Measurements from ENCODE around the gene B4GALT7. TPM values are rescaled to one million over a fixed set of nuclear protein-coding genes. Genes with fewer than 3 reads are reported as not detected.

Gene B4GALT7
- total RNA-seq, 1 experiment from 2014 or later: 22.3 TPM

DNA sequence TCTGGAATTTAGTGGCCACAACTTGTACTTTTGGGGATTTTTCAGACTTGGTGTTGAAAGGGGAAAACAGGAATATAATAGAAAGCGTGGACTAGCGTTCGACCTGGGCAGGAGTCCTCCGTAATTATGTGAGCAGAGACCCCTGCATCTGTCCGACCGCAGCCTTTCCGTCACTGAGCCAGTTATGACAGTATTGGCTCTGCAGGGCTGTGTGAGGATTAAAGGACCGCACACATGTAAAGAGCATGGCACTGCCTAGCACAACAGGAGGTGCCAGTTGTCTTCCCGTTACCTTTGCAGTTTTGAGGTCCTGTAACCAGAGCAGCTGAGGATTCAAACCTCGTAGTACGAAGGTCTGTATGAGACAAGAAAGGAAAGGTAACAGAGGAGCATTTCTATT lies 1.2 kb downstream of the B4GALT7 start:
- Histone ChIP-seq H3K4me1 (0 out of 2 replicates have a peak, but pooled peaks cover 4% of the 10 kb centered on the region), H3K36me3 (peaks cover 5% of the 10 kb centered on the region; the same call in 1 of the 2 replicates), H3K4me3 (no peak overlapping the region), H3K9me3 (replicated peaks) (no peaks in the 10 kb centered on the region), H3K27me3 (no peaks in the 10 kb centered on the region), H3K27ac (no peak overlapping the region)
- DNase-seq: no peak

- Histone ChIP-seq H3K4me3 (no peak overlapping the region), H3K27me3 (no peaks in the 10 kb centered on the region), H3K36me3 (no peaks in the 10 kb centered on the region), H3K4me1 (0 out of 2 replicates have a peak, but pooled peaks cover 4% of the 10 kb centered on the region), H3K27ac (no peak overlapping the region), H3K9me3 (replicated peaks) (no peaks in the 10 kb centered on the region)
- DNase-seq: peak in 1 of 2 experiments; percentile 26
Observed at GRCh38 chr5:177601577-177602457, 1.9 kb downstream of the B4GALT7 start.

DNA sequence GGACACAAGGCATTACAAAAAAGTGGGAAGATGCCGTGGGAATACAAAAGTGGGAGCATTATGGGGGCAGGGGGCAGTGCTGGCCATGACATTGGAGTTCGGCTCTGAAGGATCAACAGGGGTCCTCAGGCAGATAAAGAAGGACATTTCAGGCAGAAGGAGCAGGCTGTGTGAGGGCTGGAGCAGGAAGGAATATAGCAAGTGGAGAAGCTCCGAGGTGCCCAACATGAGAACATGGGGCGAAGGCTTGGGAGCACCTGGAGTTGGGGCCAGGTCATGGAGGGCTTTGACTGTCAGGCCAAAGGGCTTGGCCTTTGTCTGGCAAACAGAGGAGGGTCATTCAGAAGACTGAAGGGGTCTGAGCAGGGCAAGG lies 2.5 kb downstream of the B4GALT7 start:
- DNase-seq: no peak
- Histone ChIP-seq H3K27ac (no peak overlapping the region), H3K27me3 (no peaks in the 10 kb centered on the region), H3K9me3 (replicated peaks) (no peaks in the 10 kb centered on the region), H3K4me3 (no peak overlapping the region), H3K36me3 (no peaks in the 10 kb centered on the region), H3K4me1 (0 out of 2 replicates have a peak, but pooled peaks cover 4% of the 10 kb centered on the region)

DNA sequence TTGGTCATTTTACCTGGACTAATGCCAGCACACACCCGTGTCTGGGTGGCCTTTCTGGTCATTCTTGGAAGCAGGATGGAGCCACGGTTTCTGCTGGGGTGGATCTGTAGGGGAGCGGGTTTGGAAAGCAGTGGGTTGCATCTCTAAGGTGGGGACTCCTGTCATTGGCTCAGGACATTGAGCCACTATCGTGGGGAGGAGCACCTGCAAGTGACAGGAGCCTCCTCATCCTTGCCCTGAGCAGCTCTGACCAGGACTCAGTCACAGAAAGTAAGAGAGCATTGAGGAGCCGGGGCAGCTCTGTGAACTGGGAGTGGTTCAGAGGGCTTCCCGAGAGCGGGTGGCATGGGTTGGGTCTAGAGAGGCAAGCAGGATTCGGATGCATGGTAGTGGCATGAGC lies 3.7 kb downstream of the B4GALT7 start:
- H3K9me3 ChIP-seq (replicated peaks): no peaks in the 10 kb centered on the region
- no peak overlapping the region for H3K27ac ChIP-seq
- no peaks in the 10 kb centered on the region for H3K27me3 ChIP-seq
- 0 out of 2 replicates have a peak, but pooled peaks cover 7% of the 10 kb centered on the region for H3K4me1 ChIP-seq
- no peak overlapping the region for H3K4me3 ChIP-seq
- no peaks in the 10 kb centered on the region for H3K36me3 ChIP-seq
- DNase-seq: no peak

GRCh38 chr5:177604116-177604521 lies 4.2 kb downstream of the B4GALT7 start:
- Histone ChIP-seq H3K27me3 (no peaks in the 10 kb centered on the region), H3K4me1 (0 out of 2 replicates have a peak, but pooled peaks cover 7% of the 10 kb centered on the region), H3K27ac (no peak overlapping the region), H3K9me3 (replicated peaks) (no peaks in the 10 kb centered on the region), H3K36me3 (no peaks in the 10 kb centered on the region), H3K4me3 (no peak overlapping the region)
- DNase-seq: no peak

GRCh38 chr5:177604656-177605055 lies 4.7 kb downstream of the B4GALT7 start:
- Histone ChIP-seq H3K4me1 (0 out of 2 replicates have a peak, but pooled peaks cover 7% of the 10 kb centered on the region), H3K27ac (no peak overlapping the region), H3K9me3 (replicated peaks) (no peaks in the 10 kb centered on the region), H3K4me3 (no peak overlapping the region), H3K27me3 (no peaks in the 10 kb centered on the region), H3K36me3 (no peaks in the 10 kb centered on the region)
- no peak for DNase-seq

DNA sequence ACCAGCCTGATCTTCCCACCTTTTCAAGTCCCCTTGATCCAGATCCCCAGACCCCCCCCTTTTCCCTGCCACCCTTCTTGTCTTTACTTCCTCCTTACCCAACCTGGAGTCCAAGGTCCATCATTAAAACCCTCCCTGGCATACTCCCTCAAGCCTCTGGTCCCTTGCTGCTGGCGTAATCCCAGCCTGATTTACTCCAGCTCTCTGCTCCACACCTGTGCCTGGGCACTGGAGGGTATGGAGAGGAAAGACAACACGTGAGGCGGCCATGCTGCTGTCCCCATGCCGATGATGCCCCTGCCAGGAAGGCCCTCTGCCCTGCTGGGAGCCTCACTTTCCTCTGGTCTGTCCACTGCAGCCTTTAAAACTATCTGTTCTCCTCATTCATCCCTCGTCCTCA lies 5.1 kb downstream of the B4GALT7 start:
- no peaks in the 10 kb centered on the region for H3K27me3 ChIP-seq
- no peaks in the 10 kb centered on the region for H3K36me3 ChIP-seq
- H3K4me3 ChIP-seq: no peak overlapping the region
- H3K27ac ChIP-seq: no peak overlapping the region
- 0 out of 2 replicates have a peak, but pooled peaks cover 7% of the 10 kb centered on the region for H3K4me1 ChIP-seq
- no peak for DNase-seq
- H3K9me3 ChIP-seq (replicated peaks): no peaks in the 10 kb centered on the region

DNA sequence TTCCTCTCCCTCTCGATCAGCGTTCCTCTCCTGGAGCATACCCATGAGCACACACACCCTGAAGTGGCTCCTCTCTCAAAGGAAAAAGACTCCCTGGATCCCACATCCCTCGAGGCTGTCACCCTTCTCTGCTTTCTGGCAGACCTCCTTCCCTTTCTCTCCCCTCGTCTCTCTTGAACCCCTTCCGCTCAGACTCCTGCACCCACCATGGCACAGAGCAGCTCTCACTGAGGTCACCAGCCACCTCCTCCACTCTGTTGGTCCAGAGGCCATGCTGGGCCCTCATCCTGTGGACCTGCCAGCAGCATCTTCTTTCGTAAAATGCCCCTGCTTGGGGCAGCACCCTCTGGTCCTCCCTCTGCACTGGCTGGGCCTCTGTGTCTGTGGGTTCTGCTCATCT lies 5.7 kb downstream of the B4GALT7 start:
- DNase-seq: peak in 1 of 2 experiments; percentile 8
- 0 out of 2 replicates have a peak, but pooled peaks cover 6% of the 10 kb centered on the region for H3K4me1 ChIP-seq

GRCh38 chr5:177606071-177607051 lies 6.4 kb downstream of the B4GALT7 start:
- Histone ChIP-seq H3K27ac (no peak overlapping the region), H3K4me1 (0 out of 2 replicates have a peak, but pooled peaks cover 3% of the 10 kb centered on the region), H3K9me3 (replicated peaks) (no peaks in the 10 kb centered on the region), H3K4me3 (no peak overlapping the region), H3K36me3 (no peaks in the 10 kb centered on the region), H3K27me3 (no peaks in the 10 kb centered on the region)
- peak in 1 of 2 experiments; percentile 13 for DNase-seq

More for the DNA sequence above, 5.7 kb downstream of the B4GALT7 start:
- H3K27ac ChIP-seq: no peak overlapping the region
- no peaks in the 10 kb centered on the region for H3K27me3 ChIP-seq
- H3K36me3 ChIP-seq: no peaks in the 10 kb centered on the region
- H3K4me3 ChIP-seq: no peak overlapping the region
- no peaks in the 10 kb centered on the region for H3K9me3 ChIP-seq (replicated peaks)

- H3K9me3 ChIP-seq (replicated peaks): no peaks in the 10 kb centered on the region
- no peak overlapping the region for H3K27ac ChIP-seq
- no peak for DNase-seq
- 0 out of 2 replicates have a peak, but pooled peaks cover 3% of the 10 kb centered on the region for H3K4me1 ChIP-seq
- no peaks in the 10 kb centered on the region for H3K36me3 ChIP-seq
- H3K27me3 ChIP-seq: no peaks in the 10 kb centered on the region
- H3K4me3 ChIP-seq: no peak overlapping the region
Observed at GRCh38 chr5:177607115-177607451, 7.2 kb downstream of the B4GALT7 start.

DNA sequence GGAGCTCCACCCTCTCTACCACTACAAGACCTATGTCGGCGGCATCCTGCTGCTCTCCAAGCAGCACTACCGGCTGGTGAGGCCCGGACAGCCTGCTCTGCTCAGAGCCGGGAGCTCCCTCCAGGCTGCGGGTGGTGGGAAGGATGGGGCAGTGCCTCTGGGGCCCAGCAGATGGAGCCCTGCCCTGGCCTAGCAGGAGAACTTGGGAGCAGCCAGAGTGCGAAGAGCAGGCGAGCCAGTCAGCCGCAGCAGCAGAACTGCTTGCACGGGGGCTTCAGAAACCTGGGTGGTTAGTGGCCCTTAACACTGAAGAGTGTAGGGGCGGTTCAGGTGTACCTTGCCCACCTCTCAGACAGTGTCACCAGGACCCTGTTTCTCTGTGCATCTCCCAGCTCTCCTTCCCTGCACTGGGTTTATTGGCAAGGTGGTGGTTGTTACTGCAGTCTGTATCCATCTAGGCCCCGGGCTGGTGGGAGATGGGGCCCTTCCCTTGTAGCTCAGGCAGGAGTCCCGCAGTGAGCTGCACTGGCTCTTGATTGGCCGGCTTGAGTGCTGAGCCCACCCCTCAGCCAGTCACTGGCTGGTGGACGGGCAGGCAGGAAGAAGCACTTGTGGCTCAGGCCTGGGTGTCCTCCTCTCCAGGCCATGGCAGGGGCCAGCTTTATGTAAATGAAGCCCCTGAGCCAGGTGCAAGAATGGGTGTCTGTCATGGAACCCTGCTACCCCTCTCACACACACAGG lies 7.7 kb downstream of the B4GALT7 start:
- Histone ChIP-seq H3K27ac (no peak overlapping the region), H3K9me3 (replicated peaks) (no peaks in the 10 kb centered on the region), H3K27me3 (no peaks in the 10 kb centered on the region), H3K4me3 (no peak overlapping the region), H3K36me3 (no peaks in the 10 kb centered on the region), H3K4me1 (0 out of 2 replicates have a peak, but pooled peaks cover 3% of the 10 kb centered on the region)
- peak; percentile 88 to 89 for DNase-seq

DNA sequence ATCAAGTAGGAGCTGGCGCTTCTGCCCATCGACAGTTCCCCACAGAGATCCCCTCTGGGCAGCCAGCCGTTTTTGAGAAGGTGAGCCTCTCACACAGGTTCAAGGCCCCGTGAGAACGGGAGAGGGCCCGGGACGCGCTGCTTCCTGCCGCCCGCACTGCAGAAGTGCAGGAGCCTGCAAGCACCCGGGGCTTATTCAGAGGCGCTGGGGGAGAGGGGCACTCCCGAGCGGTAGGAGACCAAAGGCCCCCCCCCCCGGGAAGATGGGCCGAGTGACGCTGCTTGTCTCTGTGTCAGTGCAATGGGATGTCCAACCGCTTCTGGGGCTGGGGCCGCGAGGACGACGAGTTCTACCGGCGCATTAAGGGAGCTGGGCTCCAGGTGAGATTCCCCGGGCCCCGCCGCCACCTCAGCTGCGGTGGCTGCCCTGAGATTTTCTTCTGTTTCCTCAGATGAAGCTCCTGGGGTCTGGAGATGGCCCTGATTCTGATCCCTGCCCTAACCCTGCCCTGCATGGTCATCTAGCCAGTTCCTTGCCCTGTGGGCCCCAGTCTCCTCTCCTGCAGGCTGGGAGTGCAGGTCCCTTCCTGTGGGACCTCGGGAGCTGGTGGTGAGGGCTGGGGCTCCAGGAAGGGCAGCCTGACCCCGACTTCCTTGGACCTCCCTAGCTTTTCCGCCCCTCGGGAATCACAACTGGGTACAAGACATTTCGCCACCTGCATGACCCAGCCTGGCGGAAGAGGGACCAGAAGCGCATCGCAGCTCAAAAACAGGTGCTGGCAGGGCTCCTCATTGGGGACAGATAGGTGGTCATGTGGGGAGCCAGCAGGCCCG lies 8.5 kb downstream of the B4GALT7 start:
- no peak overlapping the region for H3K27ac ChIP-seq
- H3K4me3 ChIP-seq: no peak overlapping the region
- no peaks in the 10 kb centered on the region for H3K9me3 ChIP-seq (replicated peaks)
- 0 out of 2 replicates have a peak, but pooled peaks cover 3% of the 10 kb centered on the region for H3K4me1 ChIP-seq
- no peak for DNase-seq
- H3K36me3 ChIP-seq: peaks cover 5% of the 10 kb centered on the region; the same call in 1 of the 2 replicates
- no peaks in the 10 kb centered on the region for H3K27me3 ChIP-seq
